MM.1S (cell line): ENCODE data around the gene PRDM11.
A peak's percentile ranks its signal among the peaks of the same experiment; 100 is the strongest.

Experiments used
- DNase-seq: peaks from one replicate; pipeline ENCODE4 v3.0.0-alpha.2; 2015
- H2AFZ ChIP-seq: fragments of 300-600 bp; sonication (generic); 2 replicates; pipeline ENCODE4 v1.6.0; 2016; ENCODE audit warnings: antibody characterized with exemption, low read length
- H3F3A ChIP-seq: fragments of 300-600 bp; sonication (generic); 2 replicates; pipeline ENCODE4 v1.6.1; 2016; ENCODE audit warnings: mild to moderate bottlenecking, antibody characterized with exemption, low read length, moderate library complexity, mixed read lengths; ENCODE audit not compliant: insufficient read depth
- H3K27ac ChIP-seq: fragments of 300-600 bp; sonication (generic); 2 replicates; pipeline ENCODE4 v1.5.1; 2016; ENCODE audit warnings: mild to moderate bottlenecking, low read length
- H3K27me3 ChIP-seq: fragments of 300-600 bp; sonication (generic); replicated peaks from 2 replicates; pipeline ENCODE4 v1.6.0; 2016; ENCODE audit warnings: low read length; ENCODE audit not compliant: insufficient read depth
- H3K36me3 ChIP-seq: fragments of 300-600 bp; sonication (generic); replicated peaks from 2 replicates; pipeline ENCODE4 v1.6.1; 2016; ENCODE audit warnings: mild to moderate bottlenecking, low read length, mixed read lengths; ENCODE audit not compliant: insufficient read depth
- H3K4me1 ChIP-seq: fragments of 300-600 bp; sonication (generic); 2 replicates; pipeline ENCODE4 v1.6.1; 2016; ENCODE audit warnings: low read length, mixed read lengths
- H3K4me2 ChIP-seq: fragments of 300-600 bp; sonication (generic); 2 replicates; pipeline ENCODE4 v1.6.0; 2016; ENCODE audit warnings: low read depth, low read length
- H3K4me3 ChIP-seq: fragments of 300-600 bp; sonication (generic); 2 replicates; pipeline ENCODE4 v1.5.1; 2016; ENCODE audit warnings: low read length, mixed read lengths
- H3K79me2 ChIP-seq: fragments of 300-600 bp; sonication (generic); 2 replicates; pipeline ENCODE4 v1.6.1; 2016; ENCODE audit warnings: mixed run types, low read length, mixed read lengths
- H3K9ac ChIP-seq: fragments of 300-600 bp; sonication (generic); 2 replicates; pipeline ENCODE4 v1.6.1; 2016; ENCODE audit warnings: low read length, mixed read lengths
- H3K9me2 ChIP-seq: fragments of 300-600 bp; sonication (generic); replicated peaks from 2 replicates; pipeline ENCODE4 v1.6.1; 2016; ENCODE audit warnings: mild to moderate bottlenecking, low read length, mixed read lengths; ENCODE audit not compliant: insufficient read depth
- H3K9me3 ChIP-seq: fragments of 300-600 bp; sonication (generic); replicated peaks from 2 replicates; pipeline ENCODE4 v1.6.1; 2016; ENCODE audit warnings: mild to moderate bottlenecking, low read length, mixed read lengths; ENCODE audit not compliant: insufficient read depth
- H4K20me1 ChIP-seq: fragments of 300-600 bp; sonication (generic); 2 replicates; pipeline ENCODE4 v1.6.1; 2016; ENCODE audit warnings: mild to moderate bottlenecking, low read length, moderate library complexity, mixed read lengths; ENCODE audit not compliant: insufficient read depth
- EZH2 ChIP-seq: fragments of 300-600 bp; sonication (generic); optimal IDR thresholded peaks from 2 replicates; pipeline ENCODE3; 2017; ENCODE audit warnings: low read depth, mild to moderate bottlenecking, antibody characterized with exemption, low read length, mixed read lengths
- EZH2phosphoT487 ChIP-seq: fragments of 300-600 bp; sonication (generic); IDR thresholded peaks from 2 replicates; pipeline ENCODE4 v1.6.1; 2018; ENCODE audit warnings: antibody characterized with exemption, low read length
- TF ChIP-seq, protein P1 (sequence below): fragments of 300-600 bp; sonication (generic); IDR thresholded peaks from 2 replicates; pipeline ENCODE4 v1.5.1; 2016; ENCODE audit warnings: antibody characterized with exemption, low read length, mixed read lengths

PRDM11 gene

DNA sequence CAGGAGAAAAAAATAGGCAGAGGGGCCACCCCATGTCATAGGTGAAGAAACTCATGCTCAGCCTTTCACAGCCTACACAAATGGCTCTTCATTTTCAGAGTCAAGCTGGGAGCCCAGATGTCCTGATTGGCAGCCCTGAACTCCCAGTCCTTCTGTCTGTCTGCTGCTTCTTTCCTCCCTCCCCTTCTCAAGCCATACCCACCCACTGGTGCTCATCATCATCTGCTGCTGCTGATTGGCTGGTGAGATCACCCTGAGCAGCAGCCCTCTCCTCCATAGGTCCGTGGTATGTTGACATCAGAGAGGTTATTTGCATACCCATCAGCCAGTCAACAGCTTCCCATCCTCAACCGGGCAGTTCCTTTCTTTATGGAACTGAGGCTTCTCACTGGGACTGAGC is 46.1 kb upstream of the PRDM11 start:
- Histone ChIP-seq H3K4me1 (peaks cover 6% of the 10 kb centered on the region), H3K4me2 (no peak overlapping the region), H3K4me3 (no peak overlapping the region), H3K9me2 (no peaks in the 10 kb centered on the region), H3K79me2 (no peaks in the 10 kb centered on the region), H4K20me1 (no peaks in the 10 kb centered on the region), H3K36me3 (no peaks in the 10 kb centered on the region), H3F3A (no peaks in the 10 kb centered on the region), H3K27ac (no peak overlapping the region), H3K9me3 (no peaks in the 10 kb centered on the region), H2AFZ (no peak overlapping the region), H3K9ac (no peak overlapping the region), H3K27me3 (no peaks in the 10 kb centered on the region; the same call in 1 of the 2 replicates)
- TF ChIP-seq, protein P1, sequence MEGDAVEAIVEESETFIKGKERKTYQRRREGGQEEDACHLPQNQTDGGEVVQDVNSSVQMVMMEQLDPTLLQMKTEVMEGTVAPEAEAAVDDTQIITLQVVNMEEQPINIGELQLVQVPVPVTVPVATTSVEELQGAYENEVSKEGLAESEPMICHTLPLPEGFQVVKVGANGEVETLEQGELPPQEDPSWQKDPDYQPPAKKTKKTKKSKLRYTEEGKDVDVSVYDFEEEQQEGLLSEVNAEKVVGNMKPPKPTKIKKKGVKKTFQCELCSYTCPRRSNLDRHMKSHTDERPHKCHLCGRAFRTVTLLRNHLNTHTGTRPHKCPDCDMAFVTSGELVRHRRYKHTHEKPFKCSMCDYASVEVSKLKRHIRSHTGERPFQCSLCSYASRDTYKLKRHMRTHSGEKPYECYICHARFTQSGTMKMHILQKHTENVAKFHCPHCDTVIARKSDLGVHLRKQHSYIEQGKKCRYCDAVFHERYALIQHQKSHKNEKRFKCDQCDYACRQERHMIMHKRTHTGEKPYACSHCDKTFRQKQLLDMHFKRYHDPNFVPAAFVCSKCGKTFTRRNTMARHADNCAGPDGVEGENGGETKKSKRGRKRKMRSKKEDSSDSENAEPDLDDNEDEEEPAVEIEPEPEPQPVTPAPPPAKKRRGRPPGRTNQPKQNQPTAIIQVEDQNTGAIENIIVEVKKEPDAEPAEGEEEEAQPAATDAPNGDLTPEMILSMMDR: no peak
- TF ChIP-seq EZH2: no peak
- no peak for TF ChIP-seq EZH2phosphoT487
- DNase-seq: no peak

DNA sequence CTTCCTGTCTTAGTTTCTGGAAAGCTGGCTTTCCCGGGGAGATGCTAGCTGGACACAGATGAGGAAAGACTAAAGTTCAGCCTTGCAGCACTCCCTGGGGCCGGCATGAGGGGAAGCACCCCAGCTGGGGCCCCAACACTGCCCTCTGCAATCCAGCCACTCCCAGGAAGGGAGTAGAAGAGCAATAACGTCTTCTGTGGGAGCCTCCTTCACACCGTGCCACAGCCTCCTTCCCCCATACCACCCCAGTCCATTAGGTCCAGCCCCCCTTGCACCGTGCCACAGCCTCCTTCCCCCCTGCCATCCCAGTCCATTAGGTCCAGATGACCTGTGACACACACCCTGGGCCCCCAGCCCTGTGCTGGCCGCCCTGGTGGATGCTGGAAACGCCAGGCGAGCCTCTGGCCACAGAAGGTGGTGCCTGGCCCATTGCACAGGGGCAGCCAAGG is 44.1 kb upstream of the PRDM11 start:
- Histone ChIP-seq H3K79me2 (no peaks in the 10 kb centered on the region), H3K9me3 (no peaks in the 10 kb centered on the region), H3F3A (no peaks in the 10 kb centered on the region), H3K27me3 (no peaks in the 10 kb centered on the region), H3K4me3 (no peak overlapping the region), H3K36me3 (no peaks in the 10 kb centered on the region), H3K4me2 (peak overlapping the region; percentile 27; the same call in 1 of the 2 replicates), H3K27ac (no peak overlapping the region), H4K20me1 (no peaks in the 10 kb centered on the region), H2AFZ (0 out of 2 replicates have a peak overlapping the region, but pooled peaks have one; percentile 2), H3K9ac (no peak overlapping the region), H3K4me1 (peaks cover 17% of the 10 kb centered on the region), H3K9me2 (no peaks in the 10 kb centered on the region)
- TF ChIP-seq, protein P1: no peak
- TF ChIP-seq EZH2: no peak
- TF ChIP-seq EZH2phosphoT487: no peak
- DNase-seq: no peak

DNA sequence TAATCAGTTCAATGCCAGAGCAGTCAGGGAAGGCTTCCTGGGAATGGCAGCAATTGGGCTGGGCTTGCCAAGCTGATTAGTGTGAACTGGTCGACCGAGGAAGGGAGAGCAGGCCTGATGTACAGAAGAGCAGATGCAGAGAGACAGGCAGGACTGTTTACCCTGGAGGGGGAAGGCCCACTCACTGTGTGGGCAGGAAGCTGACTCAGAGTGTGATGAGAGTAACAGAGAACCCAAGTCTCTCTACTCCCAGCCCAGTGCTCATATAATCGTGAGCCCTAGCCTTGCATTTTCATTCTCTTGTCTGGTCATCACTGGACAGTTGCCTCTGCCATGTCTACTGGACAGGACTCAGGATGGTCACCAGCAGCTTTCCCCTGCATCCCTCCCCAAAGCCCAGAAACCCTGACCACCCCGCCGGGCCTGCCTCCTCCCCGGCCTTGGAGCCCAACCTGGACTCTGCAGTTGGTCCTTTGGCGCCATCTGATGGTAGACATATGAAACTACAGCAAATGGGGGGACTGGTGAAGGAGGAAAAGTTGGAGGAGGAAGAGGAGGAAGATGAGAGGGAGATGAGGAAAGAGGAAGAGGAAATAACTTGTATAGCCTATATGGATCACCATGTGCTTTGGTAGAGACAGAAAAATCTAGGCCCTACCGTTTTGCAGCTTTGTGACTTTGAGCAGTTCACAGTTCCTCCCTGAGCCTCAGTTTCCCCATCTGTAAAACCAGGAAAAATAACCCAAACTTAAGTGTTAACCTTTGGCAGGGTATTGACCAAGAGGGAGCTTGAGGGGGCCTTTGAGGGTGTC is 43.4 kb upstream of the PRDM11 start:
- no peaks in the 10 kb centered on the region for H3K9me3 ChIP-seq
- no peaks in the 10 kb centered on the region for H3K36me3 ChIP-seq
- no peaks in the 10 kb centered on the region for H4K20me1 ChIP-seq
- H3K79me2 ChIP-seq: no peaks in the 10 kb centered on the region
- DNase-seq: peak; percentile 49
- H3K9ac ChIP-seq: no peak overlapping the region
- no peak overlapping the region for H3K27ac ChIP-seq
- no peaks in the 10 kb centered on the region for H3K9me2 ChIP-seq
- H3F3A ChIP-seq: no peaks in the 10 kb centered on the region
- 0 out of 2 replicates have a peak overlapping the region, but pooled peaks have one; percentile 2 for H2AFZ ChIP-seq
- H3K4me1 ChIP-seq: peaks cover 19% of the 10 kb centered on the region
- H3K4me2 ChIP-seq: peak overlapping the region; percentile 27
- H3K4me3 ChIP-seq: no peak overlapping the region
- H3K27me3 ChIP-seq: no peaks in the 10 kb centered on the region
- no peak for TF ChIP-seq EZH2
- TF ChIP-seq, protein P1: peak; percentile 98
